Activated T-helper 1 cell treated with anti-CD3 and anti-CD28 coated beads, Interleukin-2, amount 50 U/mL, for 16 hours (primary cell): Measurements from ENCODE around the gene PCNX4.

Experiments
- DNase-seq, 2 donors: peaks; one replicate each; pipeline ENCODE4 v3.0.0-alpha.2; 2020; ENCODE audit warnings: low read depth in 1 of 2, low spot score in 1 of 2

The PCNX4 gene

DNA sequence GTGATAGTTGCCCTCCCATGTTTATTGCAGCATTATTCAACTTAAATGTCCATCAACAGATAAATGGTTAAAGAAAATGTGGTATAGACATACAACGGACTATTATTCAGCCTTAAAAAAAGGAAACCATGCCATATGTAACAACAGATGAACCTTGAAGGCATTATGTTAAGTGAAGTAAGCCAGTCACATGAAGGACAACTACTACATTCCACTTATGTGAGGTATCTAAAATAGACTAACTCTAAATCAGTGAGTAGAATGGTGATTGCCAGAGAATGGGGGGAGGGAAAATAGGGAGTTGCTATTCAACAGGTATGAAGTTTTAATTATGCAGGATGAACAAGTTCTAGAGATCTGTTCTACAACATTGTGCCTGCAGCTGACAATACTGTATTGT lies 10.1 kb downstream of the PCNX4 start:
- DNase-seq: no peak

DNA sequence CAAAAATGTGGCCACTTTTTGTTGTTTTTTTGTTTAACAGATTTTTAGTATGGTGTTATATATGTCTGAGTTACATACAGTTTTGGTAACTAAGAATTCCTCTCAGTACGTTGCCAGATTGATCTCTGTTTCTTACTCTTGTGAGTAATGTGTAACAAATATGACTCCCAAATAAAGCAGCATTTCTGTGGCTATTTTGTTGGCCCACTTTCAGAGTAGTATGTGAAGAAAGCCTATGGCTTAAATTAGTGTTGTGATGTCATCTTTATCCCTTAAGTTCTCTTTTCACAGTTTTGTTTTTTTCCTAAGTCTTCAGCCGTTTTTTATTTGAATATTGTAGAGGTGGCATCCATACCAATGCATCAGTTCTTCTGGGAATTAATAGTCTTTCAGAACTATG lies 10.7 kb downstream of the PCNX4 start:
- DNase-seq: no peak

DNA sequence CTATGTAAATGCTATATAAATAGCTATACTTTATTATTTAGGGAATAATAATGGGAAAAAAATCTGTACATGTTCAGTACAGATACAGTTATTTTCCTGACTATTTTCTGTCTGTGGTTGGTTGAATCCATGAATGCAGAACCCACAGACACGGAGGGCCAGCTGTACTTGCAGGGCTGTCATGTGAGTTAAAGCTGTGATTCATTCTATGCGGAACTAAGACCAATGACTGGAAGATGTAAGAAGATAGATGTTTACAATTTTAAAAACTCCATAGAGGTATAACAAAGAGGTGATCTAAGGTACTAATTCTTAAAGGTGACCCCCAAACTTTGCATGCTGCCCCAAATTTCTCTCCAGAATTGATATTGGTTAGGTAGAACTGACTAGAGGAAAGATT lies 14.6 kb downstream of the PCNX4 start:
- no peak for DNase-seq

DNA sequence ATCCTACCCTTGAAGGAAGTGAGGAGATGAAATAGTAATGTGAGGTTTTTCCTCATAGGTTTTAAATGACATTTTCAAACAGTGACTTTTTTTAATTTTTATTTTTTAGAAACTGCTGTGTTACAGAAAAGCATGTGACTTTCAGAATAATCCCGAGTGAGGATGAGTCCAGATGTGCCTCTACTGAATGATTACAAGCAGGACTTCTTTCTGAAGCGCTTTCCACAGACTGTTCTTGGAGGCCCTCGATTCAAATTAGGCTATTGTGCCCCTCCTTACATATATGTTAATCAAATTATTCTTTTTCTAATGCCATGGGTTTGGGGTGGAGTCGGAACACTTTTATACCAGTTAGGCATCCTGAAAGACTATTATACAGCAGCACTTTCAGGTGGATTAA lies 15.8 kb downstream of the PCNX4 start:
- DNase-seq: no peak

DNA sequence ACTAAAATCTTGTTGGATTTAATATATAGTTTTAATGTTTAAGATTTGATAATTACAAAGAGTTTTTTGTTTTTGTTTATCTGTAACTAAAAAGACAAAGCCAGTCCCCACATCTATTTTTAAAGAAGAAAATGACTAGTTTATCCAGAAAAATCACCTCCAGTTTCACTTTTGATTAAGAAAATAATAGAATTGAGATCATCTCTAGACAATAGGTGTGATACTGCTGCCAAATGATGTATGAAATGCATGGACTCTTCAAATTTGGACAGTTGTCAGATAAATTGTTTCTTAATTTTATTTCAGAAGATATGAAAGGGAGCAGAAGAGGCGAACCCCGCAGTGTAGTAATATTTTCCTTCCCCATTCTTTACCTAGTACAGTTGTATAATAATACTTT lies 20.0 kb downstream of the PCNX4 start:
- no peak for DNase-seq

DNA sequence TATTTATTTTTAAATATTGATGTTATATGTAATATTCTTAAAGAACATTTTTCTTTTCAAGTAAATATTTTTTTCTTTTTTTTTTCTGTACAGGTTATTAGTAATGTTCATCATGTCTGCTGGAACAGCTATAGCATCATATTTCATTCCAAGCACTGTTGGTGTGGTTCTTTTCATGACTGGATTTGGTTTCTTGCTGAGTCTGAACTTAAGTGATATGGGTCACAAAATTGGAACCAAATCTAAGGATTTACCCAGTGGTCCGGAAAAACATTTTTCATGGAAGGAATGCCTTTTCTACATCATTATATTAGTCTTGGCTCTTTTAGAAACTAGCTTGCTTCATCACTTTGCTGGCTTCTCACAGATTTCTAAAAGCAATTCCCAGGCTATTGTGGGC lies 23.2 kb downstream of the PCNX4 start:
- DNase-seq: no peak

DNA sequence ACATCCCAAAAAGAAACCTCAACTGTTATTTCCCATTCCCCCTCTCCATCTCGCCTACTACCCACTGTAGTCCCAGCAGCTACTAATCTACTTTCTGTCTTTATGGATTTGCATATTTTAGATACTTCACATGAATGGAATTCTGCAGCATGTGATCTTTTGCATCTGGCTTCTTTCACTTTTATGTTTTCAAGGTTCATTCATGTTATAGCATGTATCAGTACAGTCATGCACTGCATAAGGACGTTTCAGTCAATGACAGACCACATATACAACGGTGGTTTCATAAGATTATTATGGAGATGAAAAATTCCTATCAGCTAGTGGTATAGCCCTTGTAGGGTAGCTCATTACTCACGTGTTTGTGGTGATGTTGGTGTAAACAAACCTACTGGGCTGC lies 24.5 kb downstream of the PCNX4 start:
- DNase-seq: no peak

DNA sequence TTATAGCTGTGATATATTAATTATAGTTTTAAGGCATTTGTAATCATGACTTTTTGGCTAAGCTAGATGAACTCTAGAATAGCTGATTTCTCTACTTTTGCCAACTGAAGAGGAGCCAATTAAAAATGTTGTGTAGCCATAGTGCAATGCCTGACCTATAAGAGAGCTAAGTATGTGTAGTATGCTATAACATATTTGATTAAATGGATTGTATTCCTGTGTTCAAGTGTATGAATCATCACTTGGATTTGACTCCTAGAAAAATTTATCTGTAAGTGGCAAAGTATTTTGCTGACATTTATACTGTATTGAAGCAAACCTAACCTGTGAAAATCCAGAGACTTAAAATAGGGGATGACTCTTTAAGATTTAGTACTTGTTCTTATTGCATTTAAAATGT lies 34.2 kb downstream of the PCNX4 start:
- DNase-seq: no peak

DNA sequence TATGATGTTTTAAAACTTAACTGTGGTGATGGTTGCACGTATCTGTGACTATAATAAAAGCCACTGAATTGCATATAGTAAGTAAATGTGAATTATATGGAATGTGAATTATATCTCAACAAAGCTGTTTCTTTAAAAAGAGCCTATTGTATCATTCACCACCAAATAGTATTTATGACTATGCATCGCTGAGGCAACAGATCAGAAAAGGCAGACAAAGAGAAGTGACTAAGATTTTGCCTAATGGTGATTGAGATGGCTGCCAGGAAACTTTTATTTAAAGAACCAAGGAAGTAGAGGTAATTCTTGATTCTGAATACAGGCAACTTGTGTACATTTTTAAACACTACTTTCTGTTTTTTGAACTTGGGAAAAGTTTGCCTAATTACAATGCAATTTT lies 41.8 kb downstream of the PCNX4 start:
- DNase-seq: no peak

DNA sequence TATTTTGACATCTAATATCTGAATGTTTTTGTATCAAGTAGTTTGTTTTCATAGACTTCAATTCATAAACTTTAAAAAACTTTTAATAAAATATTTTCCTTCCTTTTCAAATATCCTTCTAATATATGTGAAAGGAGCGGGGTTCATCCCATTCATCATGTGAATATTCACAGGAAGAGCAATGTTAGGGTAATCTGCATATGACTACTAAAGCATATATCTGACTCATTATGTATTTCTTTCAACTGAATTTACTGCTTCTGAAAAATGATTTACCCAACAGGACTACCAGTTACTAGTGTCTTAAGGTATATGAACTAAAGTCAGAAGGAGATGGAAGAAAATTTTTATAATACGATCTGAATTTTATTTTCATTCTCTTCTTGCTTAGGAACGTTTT lies 43.0 kb downstream of the PCNX4 start:
- DNase-seq: no peak

DNA sequence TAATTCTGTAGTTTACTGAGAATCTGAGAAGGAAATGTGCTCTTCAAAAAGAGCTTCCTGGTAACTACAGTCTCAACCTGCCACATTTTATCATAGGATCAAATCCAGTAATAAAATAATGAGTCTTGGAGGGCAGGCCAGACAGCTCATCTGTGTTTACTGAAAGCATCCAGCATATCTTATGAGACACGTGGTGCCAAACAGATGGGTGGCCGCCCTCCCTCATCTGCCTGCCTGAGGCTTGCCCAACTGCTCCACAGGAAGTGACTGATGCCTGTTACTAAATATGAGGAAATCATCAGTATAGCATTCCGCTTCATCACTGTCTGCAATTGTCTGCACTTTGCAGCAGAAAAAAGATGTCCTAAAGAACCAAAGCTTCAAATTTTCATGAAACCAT lies 60.0 kb downstream of the PCNX4 start:
- peak; percentile 45 to 47 for DNase-seq

DNA sequence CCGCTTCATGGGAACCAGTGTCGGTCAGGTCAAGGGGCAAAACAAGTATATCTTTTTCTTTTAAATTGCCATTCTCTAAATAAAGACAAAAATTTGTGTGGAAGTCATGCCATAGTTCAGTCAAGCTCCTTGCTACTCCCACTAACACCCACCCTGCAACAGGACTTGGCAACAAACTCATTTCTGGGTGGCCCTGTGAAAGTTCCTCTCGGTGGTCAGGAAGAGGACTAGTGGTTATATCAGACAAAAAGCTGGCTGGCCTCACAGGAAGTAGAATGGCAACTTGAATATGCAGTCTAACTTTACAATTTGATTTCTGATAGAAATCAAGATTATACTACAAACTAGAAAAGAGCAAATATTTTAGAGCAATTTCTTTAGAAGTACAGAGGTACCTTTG lies 62.3 kb downstream of the PCNX4 start:
- DNase-seq: no peak

DNA sequence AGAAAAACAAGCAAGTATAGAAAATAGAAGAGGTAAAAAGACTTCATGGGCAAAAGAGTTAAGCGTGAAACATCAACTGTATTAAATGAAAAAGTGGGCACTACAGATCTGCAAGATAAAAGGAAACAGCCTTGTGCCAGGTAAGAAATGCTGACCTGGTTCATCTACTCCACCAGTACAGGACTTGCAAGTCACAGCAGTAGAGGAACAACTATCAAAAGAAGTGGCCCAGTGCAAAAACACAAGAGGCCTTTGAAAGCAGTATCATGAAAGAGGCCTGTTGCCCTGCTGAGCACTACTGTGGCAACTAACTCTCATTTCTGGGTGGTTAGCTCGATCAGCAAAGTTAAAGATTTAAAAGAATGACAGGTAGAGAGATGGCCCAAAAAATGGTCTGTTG lies 62.9 kb downstream of the PCNX4 start:
- DNase-seq: no peak

DNA sequence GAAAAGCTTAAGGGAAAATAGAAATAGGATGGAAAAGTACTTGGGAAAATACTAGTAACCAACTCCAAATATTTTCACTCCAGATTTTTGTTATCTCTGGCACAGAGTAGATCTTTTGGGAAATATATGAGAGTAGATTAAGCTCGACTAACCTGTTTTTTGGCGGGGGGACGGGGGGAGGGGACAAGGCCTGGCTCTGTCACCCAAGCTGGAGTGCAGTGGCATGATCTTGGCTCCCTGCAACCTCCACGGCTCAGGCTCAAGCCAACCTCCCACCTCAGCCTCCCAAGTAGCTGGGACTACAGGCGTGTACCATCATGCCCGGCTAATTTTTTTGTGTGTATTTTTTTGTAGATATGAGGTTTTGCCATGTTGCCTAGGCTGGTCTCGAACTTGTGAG lies 68.7 kb downstream of the PCNX4 start:
- no peak for DNase-seq

DNA sequence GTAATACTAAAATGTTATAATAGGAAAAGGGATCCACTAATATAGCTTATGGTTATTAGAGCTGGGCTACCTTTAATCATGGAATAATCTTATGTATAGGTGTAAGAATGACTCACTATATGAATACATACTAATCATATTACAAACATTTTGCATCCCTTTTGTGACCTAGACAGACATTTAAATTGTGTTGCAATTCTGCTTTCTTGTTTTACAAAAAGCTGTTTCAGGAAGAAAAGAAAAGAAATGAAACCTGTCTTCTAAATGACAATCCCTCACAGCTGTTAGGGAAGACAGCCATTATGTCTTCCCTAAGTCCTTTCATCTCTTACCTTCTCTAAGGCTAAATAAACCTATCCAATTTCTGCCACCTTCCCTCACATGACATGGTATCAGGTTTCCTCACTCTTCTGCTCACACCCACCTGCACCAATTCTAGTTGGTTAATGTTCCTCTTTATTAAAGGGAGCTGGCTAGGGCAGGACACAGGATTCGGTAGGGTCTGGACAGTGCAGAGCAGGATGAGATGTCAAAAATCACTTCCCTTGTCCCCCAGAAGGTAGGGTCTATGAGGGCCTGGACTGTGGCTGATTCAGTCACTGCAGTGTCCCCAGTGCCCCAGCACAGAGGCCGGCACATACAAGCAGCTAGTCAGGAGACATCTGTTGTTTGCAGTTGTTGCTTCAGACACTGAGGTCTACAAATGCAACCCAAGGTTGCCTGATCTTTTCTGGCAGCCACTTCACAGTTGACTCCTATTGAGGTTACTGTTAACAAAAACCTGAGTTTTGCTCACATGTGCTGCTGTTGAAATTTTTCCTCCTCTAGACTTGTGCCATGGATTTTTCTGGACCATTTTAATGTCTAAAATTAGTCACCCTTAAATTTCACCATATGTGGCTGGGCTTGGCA lies 69.7 kb downstream of the PCNX4 start:
- DNase-seq: no peak

DNA sequence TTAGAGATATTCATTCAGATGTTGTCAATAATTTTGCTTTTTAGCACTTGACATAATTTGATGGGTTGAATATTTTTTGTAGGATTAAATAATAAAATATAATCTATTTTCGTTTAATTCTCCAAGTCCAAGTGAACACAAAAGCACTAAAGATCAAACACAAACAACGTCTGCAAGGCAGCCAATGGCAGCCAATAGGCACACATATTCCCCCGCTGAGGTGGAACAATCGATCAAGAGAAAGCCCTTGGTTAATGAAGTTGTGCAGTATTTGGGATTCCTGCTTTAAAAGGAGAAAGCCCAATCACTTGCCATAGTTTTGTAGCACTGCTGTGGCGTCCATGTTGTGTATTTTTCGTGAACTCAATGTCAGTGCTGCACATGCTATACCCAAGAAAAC lies 72.0 kb downstream of the PCNX4 start:
- DNase-seq: no peak

DNA sequence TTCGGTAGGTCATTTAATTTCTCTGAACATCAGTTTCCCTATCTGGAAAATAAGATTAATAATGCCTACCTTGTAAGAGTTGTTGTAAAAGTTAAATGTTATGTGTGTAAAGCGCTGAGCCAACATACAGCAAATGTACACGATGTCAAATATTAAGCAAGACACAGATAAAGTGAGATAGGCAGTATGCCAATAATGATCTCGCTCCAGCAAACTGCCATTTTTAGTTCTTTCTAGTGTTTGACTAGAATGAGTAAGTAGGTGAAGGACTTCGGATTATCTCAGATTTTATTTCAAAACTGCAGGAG lies 72.6 kb downstream of the PCNX4 start:
- no peak for DNase-seq

DNA sequence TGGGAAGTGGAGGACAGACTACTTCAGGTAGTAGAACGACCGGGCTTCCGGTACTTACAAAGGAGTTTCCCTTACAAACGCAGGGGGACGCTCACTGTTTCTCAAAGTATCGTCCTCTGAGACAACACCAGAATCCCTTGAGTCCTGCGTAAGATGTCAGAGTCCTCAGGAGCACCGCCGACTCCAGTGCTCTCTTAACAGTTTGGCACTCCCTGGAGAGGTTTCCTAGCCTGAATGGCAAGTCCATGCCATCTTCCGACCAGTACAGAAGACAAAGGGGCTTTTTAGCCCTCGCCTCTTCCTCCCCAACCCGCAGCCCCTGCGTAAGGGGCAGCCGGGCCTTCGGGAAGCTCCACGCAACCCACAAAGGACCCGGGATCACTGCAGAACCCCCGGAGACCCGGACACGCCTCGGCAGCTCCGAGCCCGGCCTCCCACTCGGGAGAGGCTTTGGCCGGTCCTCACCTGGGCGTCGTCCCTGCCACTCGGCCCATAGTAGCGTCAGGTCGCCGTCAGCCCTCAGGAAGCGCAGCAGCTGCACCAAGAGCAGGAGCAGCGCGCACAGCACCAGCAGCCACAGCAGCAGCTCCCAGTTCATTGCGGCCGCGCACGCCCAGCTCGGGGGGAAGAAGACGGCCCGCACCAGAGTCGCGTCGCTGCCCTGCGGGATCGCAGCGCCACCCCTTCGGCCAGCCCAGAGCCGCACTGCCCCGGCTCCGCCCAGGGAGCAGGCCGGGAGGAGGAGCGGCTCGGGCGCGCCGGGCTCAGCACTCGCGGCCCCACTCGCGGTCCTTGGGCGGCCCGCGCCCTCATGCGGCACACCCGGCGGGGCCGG lies 73.2 kb downstream of the PCNX4 start, which contains the start of gene DHRS7:
Gene DHRS7, minus strand, starts transcription at position 687 of the 835 bp plus-strand sequence. Its CDS starts 89 bp downstream, at position 598.
- DNase-seq: peak; percentile 38 to 49

DNA sequence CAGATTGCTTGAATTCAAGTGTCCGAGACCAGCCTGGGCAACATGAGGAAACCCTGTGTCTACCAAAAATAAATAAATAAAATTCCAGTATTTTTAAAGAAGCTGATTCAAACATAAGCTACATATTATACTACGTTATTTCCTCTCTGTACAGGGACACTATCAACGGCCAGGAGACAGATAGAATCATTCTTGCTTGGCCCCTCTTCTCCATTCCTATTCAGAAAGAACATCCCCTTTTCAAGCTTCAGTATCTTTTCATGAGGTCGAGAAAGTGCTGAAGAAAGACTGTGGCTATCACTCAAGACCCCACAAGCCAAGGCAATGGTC lies 73.8 kb downstream of the PCNX4 start:
- no peak for DNase-seq

DNA sequence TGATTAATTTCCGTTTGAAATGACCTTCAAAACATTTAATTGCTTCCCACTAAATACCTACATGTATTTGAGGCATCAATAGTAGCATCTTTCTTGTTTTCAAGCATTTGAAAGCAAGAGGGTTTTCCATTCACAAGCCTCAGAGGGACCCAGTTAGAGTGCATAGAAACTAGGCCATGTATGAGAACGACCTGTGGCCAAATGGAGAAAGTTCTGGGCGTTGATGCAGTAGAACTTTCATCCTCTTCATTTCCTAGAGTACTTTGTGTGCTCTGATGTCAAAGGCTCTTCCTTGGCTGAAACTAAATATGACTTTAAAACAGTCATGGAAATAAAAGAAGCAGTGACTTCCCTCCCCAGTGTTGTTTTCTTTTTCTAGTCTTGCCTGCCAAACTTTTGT lies 74.4 kb downstream of the PCNX4 start:
- DNase-seq: no peak

DNA sequence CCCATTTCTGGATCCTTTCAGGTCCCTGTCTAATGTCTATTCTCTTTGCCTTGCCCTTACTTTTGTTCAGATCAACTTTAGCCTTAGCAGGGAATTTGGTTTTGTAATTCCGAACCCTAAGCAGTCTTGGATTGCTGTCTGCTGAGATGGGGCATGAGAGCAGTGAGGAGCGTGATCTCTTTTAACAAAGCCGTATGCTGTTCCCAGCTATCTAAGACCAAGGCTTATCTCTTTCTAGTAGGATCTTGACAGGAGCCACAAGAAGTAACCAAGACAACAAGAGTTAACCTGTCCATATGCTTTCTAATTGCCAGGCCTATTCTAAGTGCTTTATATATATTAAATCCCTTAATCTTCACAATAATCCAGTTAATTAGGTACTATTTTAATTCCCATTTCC lies 78.0 kb downstream of the PCNX4 start:
- no peak for DNase-seq

DNA sequence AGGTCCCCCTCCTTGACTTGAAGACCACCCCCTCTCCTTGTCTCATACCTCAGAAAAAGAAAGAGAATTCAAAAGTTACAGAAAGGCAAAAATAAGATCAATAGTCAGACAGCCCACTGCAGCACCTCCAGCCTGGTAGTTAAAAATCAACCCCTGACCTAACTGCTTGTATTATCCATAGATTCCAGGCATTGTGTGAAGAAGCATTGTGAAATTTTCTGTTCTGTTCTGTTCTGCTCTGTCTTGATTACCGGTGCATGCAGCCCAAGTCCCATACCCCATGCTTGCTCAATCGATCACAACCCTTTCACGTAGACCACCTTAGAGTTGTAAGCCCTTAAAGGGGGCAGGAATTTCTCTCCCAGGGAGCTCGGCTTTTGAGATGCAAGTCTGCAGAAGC lies 79.2 kb downstream of the PCNX4 start:
- no peak for DNase-seq

DNA sequence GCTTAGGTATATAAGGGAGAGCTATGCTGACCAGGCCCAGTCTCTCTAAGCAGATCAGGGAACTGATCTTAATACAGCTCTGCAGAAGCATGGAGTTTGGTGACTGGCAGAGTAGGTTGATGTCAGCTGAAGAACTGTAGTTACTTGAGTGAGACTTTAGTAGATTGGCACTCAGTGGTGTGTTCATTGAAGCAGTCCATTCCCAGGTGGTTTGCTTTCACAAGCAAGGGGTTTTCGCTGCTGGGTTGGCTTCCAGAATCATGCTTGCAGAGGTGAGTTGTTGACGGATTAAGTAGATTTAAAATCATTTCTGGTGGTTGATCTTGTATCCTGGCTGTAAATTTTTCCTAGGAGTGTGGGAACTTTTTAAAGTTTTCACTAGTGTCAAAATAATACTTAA lies 80.0 kb downstream of the PCNX4 start:
- DNase-seq: no peak
